Measurements from ENCODE around the gene SLC44A5.

- TF ChIP-seq CTCF (conservative IDR thresholded peaks at IDR 0.05; ENCODE audit: low read depth, low read length) (no peak), EZH2 (IDR thresholded peaks at IDR 0.05; ENCODE audit: borderline replicate concordance, low read depth, low read length, poor library complexity, severe bottlenecking) (no peak)
These were observed 257.9 kb downstream of the SLC44A5 start for GRCh38 chr1:75353051-75353450.
